Measurements from ENCODE around the gene SNX9. TPM values are rescaled to one million over a fixed set of nuclear protein-coding genes. Genes with fewer than 3 reads are reported as not detected.

SNX9 gene
- total RNA-seq, 2 donors from 2014 or later: 87.2 to 90.8 TPM

DNA sequence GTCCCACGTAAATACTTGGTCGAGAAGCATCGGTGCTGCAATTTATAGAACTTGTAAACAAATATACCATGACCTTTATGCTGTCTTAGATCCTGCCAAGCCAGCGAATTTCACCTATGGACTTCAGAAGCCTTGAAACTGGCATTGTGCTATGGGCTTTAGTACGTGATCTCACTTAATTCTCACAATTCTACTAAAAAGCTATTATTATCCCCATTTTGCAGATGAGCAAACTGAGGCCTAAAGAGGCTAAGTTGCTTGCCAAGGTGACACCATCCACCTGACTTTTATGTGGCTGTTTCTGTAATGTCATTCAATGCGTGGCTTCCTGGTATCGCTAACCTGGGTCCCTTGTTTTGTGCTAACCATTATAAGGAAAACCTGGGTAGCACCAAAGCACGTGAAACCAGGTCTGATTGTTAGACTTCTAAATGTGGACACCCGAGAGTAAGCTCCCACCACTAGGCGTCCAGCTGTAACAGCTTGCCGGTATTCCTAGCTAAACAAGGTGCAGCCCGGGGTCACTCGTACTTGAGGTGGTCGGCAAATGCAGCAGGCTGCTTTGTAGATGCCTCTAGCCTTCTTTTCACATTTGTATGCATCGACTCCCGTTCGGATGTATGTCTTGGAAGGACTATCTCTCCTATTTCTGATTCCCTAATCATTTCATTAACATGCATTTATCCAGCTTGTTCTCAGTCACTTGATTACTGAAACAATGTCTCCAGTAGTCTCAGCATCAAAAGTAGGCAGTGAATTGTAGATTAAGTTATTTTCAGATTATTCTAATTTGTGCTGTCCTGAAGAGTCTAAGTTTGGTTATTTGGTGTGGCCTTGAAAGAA lies 159.7 kb downstream of the SNX9 start:
- DNase-seq (ENCODE audit: low spot score) (no peak), ATAC-seq (ENCODE audit: insufficient number of reproducible peaks, low FRiP score, low read depth) (no peak)
- TF ChIP-seq, protein P1, sequence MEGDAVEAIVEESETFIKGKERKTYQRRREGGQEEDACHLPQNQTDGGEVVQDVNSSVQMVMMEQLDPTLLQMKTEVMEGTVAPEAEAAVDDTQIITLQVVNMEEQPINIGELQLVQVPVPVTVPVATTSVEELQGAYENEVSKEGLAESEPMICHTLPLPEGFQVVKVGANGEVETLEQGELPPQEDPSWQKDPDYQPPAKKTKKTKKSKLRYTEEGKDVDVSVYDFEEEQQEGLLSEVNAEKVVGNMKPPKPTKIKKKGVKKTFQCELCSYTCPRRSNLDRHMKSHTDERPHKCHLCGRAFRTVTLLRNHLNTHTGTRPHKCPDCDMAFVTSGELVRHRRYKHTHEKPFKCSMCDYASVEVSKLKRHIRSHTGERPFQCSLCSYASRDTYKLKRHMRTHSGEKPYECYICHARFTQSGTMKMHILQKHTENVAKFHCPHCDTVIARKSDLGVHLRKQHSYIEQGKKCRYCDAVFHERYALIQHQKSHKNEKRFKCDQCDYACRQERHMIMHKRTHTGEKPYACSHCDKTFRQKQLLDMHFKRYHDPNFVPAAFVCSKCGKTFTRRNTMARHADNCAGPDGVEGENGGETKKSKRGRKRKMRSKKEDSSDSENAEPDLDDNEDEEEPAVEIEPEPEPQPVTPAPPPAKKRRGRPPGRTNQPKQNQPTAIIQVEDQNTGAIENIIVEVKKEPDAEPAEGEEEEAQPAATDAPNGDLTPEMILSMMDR (IDR thresholded peaks at IDR 0.05): peak; percentile 55
- Histone ChIP-seq H3K27me3 (replicated peaks; ENCODE audit: insufficient read depth) (no peaks in the 10 kb centered on the region), H3K36me3 (no peaks in the 10 kb centered on the region), H3K9me3 (no peaks in the 10 kb centered on the region), H3K4me3 (peak overlapping the region; percentile 82), H3K27ac (peak overlapping the region; percentile 54 to 73), H3K4me1 (ENCODE audit: control insufficient read depth in 1 of 2, low read depth in 2 of 2) (peaks cover 13 to 45% of the 10 kb centered on the region in 2 donors)

DNA sequence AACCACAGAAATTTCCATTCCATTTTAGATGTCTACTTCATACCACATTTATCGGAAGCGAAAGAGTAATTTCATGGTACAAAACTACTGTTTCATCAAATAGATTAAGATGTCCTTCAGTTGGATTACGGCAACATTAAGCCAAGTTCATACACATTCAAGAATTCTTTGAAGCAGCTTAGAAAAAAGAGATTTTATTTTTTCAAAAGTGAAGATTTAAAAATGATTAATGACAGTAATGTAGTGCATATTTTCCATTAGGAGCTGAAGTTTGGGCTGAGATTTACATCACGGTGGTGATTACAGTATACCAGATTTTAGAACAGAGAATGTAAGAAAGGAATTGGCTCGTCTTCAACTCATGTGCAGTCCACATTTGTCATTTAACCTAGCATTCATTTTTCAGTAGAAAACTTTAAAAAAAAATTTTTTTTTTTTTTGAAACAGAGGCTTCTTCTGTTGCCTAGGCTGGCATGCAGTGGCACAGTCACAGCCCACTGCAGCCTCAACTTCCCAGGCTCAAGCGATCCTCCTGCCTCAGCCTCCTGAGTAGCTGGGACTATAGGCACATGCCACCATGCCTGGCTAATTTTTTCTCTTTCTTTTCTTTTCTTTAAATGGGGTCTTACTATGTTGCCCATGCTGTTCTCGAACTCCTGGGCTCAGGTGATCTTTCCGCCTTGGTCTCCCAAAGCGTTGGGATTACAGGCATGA lies 160.5 kb downstream of the SNX9 start:
- Histone ChIP-seq H3K4me3 (peak overlapping the region; percentile 82), H3K9me3 (no peaks in the 10 kb centered on the region), H3K36me3 (no peaks in the 10 kb centered on the region), H3K4me1 (ENCODE audit: control insufficient read depth in 1 of 2, low read depth in 2 of 2) (peaks cover 13 to 48% of the 10 kb centered on the region in 2 donors), H3K27ac (peak overlapping the region in 1 of 2 donors; percentile 28), H3K27me3 (replicated peaks; ENCODE audit: insufficient read depth) (no peaks in the 10 kb centered on the region)
- ATAC-seq (ENCODE audit: insufficient number of reproducible peaks, low FRiP score, low read depth) (no peak), DNase-seq (ENCODE audit: low spot score) (no peak)
- TF ChIP-seq, protein P1 (IDR thresholded peaks at IDR 0.05): no peak

DNA sequence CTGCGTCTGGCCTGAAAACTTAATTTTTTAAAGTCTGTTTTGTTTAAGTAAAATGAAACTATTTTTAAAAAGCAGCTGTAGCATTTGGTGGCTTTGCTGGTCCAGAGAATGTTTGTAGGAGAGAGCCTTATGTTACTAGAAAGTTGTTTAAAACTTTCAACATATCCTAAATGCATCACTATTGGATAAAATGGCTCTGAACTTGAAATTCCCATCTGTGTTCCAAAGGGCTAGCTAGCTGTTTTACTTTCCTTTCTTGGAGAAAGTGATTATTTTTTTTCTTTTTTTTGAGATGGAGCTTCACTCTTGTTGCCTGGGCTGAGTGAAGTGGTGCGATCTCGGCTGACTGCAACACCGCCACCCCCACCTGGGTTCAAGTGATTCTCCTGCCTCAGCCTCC lies 161.1 kb downstream of the SNX9 start:
- H3K9me3 ChIP-seq: no peaks in the 10 kb centered on the region
- ATAC-seq (ENCODE audit: insufficient number of reproducible peaks, low FRiP score, low read depth): no peak
- peak overlapping the region in 1 of 2 donors; percentile 28 for H3K27ac ChIP-seq
- no peaks in the 10 kb centered on the region for H3K36me3 ChIP-seq
- H3K4me1 ChIP-seq (ENCODE audit: control insufficient read depth in 1 of 2, low read depth in 2 of 2): peaks cover 13 to 53% of the 10 kb centered on the region in 2 donors
- no peaks in the 10 kb centered on the region for H3K27me3 ChIP-seq (replicated peaks; ENCODE audit: insufficient read depth)
- DNase-seq (ENCODE audit: low spot score): no peak
- TF ChIP-seq, protein P1 (IDR thresholded peaks at IDR 0.05): no peak
- H3K4me3 ChIP-seq: peak overlapping the region; percentile 82

DNA sequence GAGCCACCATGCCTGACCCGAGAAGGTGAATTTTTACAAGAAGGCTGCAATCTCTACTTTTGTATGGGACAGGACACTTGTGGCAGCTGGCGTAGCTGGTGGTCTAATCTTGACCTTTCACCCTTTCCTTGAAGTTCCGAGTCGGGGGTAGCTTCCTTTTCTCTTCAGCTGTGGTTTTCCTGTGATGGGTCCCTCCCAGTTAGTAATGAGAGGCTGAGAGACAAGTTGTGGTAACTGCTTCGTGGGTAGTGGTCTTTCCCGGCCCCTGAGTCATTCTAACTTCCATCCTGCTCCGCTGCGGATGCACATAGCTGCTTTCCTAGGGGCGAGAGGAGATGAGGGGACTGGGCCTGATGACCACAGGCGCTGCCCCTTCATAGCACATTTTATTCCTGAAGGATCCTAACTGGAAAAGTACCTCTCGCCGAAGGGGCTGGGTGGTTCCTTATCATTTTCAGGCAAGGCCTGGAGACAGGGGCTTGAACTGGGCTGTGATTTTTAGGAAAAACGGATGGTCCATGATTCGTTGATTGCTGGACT lies 161.7 kb downstream of the SNX9 start:
- ATAC-seq (ENCODE audit: insufficient number of reproducible peaks, low FRiP score, low read depth) (no peak), DNase-seq (ENCODE audit: low spot score) (no peak)
- TF ChIP-seq, protein P1 (IDR thresholded peaks at IDR 0.05): no peak
- Histone ChIP-seq H3K4me1 (ENCODE audit: control insufficient read depth in 1 of 2, low read depth in 2 of 2) (peaks cover 17 to 58% of the 10 kb centered on the region in 2 donors), H3K27ac (no peak overlapping the region), H3K9me3 (no peaks in the 10 kb centered on the region), H3K4me3 (no peak overlapping the region), H3K36me3 (no peaks in the 10 kb centered on the region), H3K27me3 (replicated peaks; ENCODE audit: insufficient read depth) (no peaks in the 10 kb centered on the region)
